Fibroblast of skin of left biceps (primary cell): ENCODE measurements around the gene REXO1.

Experiments
- DNase-seq, 2 experiments: peaks; one replicate each; pipeline ENCODE4 v3.0.0-alpha.2; 2013; ENCODE audit warnings: low read depth in 2 of 2

Gene REXO1

GRCh38 chr19:1766800-1767352 lies 81.4 kb downstream of the REXO1 start:
- DNase-seq: no peak

DNA sequence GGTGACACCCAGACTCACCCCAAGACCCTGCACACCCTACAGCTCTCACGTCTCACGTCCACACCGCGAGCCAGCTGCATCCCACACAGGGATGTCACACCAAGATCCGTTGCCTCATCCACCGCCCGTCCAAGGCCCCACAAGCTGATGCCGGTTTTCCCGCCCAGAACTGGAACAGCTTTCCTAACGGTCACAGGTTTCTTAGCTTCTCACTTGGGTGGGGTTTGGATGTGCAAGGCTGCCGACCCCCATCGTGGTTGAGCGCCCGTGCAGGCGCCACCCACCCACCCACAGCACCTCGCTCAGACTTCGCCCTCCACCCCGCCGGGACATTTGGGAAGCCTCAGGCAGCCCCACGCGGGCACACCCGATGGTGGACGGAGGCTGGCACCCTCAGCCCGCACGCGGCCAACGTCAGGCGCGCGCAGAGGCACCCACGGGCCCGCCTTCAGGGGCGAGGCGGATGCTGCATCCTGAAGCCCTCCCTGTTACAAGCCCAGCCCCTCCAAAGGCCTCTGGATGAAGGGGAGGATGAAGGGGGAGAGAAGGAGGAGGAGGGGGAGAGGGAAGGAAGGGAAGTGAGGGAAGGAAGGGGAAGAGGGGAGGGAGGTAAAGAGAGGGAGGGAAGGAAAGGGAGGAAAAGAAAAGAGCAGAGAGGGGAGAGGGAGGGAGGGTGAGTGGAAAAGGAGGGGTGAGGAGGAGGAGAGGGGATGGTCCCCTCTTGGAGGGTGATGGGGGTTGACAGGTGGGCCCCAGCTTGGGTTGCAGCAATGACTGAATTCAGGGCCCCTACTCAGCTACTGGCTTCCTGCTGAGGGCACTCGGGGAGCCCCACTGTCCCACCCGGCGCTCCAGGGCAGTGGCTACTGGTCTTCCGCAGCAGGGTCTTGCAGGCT lies 82.1 kb downstream of the REXO1 start:
- no peak for DNase-seq
